Fibroblast of skin of right quadriceps (primary cell): ENCODE results near the gene FLT1.

ENCODE experiments used
- DNase-seq: peaks from one replicate; pipeline ENCODE4 v3.0.0-alpha.2; 2013

FLT1 gene

DNA sequence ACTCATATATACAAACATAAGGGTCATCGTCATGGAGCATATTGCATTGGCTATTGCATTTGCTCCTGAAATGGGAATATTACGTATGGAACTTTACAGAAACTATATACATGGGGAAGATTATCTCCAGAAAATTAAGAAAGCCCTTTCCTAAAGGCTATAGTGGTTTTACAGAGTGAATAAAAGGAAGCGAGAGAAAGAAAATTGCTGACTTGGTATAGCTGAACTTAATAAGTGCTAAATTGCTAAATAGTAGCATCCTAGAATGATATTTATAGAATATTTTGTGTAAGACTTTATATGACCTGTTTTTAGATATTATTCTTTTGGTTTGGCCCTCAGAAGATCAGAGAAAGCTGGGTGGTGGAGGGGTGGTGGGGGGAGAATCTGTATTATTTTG is 114.6 kb downstream of the FLT1 start:
- DNase-seq, result no peak

DNA sequence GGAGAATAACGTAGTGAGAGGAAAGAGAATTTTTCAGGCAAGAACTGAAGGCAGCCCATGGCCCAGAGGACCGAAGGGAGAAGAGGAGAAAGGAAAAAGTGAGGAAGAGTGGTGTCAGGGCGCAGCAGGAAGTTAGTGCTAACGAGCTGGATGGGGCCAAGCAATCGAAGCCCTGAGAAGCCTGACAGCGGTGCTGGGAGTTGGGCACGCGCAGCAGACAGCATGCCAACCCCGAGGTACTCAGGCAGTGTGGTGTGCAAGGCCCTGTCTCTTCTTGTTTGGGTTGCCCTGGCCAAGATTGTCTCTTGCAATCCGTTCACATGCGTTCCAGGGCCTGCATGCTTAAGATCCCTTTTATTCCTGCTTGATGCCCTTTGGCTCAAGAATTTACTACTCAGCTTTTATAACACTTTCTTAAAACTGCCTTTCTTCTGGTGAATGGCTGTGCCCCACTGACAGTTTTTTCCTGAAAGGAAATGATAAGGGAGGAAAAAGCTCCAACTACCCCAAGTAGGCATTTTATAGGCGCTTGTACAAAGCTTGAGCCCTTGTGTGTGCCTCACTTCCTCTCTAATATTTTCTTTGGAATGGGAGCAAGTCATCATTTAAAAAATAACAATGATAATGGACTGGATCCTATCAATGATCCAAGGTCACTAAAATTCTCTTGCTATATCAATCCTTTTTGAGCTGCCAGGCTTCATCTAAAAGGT is 115.4 kb downstream of the FLT1 start:
- no peak for DNase-seq

DNA sequence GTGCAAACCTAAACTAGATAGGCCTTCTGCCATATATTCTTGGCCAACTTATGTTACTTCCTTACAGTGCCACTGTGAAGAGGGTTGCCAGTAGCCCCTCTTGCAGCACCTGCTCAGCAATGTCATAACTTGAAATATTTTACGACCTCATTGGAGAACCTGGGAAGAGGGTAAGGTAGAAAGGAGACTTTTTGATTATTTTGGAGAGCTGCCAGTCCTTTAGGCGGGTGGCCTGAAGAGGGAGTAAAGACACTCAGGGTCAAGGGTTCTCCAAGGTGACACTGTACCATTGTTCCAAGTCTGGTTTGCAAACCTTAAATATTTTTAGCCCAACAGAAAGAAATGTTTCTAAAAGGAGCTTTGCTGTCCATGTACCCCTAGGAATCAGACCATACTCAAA is 118.3 kb downstream of the FLT1 start:
- no peak for DNase-seq

DNA sequence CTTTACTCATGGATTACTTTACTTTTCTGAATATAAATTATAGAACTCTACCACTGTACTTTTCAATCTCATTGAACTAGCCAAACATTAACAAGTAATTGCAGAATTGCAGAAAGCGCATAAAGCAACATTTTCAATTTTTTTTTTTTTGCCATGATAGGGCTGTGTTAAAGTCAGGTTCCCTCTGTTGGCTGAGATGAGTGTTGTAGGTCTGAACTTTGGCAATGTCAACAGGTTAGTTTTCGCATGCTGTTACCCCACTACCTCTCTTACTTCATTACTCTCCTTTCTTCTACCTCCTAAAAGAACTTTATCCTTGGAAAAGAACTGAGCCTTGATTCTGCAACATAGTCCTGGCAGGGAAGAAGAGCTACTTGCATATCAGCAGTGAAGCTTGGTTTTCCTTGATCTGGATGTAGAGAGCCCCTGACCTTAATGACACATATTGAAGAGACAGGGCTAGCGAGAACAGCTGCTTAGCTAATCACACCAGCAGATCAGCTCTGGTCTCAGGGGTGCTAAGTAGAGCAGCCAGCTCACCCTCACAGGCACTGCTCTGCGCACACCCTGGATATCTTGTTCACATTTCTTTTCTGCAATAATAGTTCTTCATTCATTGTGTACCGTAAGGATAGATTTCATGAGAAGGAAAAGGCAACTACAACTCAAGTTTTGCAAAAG is 119.5 kb downstream of the FLT1 start:
- no peak for DNase-seq

DNA sequence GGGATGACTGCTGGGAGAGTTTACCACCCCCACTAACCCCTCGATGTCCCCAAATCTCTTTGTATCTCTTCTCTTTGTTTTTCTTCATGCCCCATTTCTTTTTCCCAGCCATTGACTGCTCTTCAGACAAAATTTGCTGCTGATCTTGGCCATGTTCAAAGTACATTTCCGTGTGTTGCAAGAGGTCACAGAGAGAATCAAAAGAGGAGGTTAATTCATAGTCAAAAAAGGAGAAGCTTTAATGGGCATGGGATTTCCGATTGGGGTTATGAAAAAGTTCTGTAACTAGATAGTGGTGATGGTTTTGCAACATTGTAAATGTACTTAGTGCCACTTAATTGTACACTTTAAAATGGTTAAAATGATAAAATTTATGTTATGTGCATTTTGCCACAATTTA is 121.1 kb downstream of the FLT1 start:
- no peak for DNase-seq

DNA sequence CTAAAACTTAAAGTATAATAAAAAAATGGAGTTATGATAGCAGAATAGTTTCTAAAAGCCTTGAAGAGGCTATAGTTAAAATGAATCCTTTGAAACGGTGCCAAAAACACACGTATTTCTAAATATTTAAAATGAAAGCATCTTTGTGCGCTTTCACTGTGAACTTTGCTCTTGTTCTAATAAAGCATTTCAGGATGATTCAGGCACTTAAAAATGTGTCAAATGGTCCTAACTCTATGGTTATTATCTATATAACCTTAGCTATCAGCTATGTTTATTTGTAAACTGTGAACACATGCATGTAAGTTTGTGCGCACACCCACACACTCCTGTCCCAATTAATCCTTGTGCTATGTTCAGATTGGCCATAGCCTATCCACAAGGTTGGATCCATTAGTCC is 124.5 kb downstream of the FLT1 start:
- no peak for DNase-seq

DNA sequence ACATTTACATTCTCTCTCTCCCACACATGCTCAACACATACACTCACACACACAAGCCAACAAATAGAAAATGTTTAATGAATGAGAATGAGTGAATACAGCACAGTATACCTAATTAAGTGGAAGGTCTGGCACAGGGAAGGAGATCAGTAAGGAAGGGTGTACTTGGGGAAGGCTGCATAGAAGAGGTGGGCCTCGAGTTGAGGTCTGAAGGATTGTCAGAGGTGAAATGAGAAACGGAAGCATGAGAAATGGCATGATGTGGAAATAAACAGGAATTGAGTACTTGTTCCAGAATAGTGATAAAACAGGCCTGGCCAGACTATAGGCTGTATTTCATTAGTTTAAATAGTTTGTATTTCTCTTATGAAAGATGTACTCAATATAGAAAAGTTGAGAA is 136.2 kb downstream of the FLT1 start:
- DNase-seq, result no peak

DNA sequence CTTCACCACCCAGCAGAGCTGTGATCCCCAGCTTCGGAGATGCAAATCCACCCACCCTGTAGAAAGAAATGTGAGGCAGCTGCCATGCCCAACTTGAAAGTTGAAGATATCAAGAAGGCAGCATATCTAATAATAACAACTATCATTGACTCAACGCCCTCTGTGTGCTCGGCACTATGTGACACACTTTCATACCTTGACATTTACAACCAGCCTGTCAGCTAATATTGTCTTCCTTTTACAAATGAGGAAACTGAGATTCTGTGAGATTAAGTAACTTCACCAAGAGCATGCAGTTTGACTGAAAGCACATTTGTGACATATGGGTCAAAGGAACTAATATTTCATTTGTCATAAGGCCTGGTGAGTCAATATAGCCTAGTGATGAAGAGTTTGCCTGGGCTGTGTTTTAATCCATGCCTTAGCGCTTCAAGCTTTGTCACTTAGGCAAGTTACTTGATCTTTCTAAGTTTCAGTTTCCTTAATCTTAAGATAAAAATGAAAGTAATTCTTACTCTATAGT is 137.0 kb downstream of the FLT1 start:
- no peak for DNase-seq

DNA sequence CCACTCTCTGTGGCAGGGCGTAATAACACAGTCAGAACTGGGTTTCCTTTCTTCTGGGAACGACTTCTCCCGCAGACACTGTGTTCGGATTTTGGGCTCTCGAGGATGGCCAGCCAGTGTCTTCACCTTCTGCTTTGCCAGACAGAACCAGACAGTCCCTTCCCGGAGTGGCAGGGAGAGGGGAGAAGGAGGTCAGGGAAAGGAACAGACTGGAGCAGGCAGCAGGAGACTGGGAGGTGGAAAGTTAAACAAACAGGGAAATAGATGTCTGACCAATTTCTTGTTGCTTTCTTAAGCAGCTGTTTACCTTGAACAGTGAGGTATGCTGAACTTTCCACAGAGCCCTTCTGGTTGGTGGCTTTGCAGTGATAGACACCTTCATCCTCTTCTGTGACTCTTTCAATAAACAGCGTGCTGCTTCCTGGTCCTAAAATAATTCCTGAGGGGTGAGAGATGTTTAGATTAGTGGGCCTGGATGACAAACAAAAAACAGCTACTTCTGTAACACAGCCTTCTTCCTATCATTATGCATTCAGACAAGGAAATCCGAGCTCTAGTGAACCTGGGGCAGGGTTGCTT is 137.6 kb downstream of the FLT1 start:
- peak; percentile 32 for DNase-seq

DNA sequence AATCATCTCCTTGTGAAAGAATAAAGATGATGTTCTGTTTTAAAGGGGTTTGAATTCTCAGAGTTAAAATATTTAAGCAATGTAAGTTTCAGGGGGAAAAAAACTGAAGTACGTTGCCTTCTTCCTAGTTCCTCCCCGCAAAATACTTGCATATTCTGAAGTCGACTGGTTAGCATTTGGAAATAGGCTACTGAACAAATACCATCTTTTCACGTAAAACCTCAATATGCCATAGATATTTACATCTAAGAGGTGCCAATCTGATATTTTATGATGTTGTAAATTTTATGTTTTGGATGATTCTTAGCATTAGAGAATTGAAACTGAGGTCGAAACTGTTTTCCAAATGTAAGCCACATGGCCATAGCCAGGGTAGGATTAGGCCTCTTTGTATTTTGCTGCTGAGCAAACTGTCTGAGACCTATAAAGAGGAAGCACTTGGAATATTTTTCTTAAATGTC is 138.3 kb downstream of the FLT1 start:
- peak; percentile 74 for DNase-seq

DNA sequence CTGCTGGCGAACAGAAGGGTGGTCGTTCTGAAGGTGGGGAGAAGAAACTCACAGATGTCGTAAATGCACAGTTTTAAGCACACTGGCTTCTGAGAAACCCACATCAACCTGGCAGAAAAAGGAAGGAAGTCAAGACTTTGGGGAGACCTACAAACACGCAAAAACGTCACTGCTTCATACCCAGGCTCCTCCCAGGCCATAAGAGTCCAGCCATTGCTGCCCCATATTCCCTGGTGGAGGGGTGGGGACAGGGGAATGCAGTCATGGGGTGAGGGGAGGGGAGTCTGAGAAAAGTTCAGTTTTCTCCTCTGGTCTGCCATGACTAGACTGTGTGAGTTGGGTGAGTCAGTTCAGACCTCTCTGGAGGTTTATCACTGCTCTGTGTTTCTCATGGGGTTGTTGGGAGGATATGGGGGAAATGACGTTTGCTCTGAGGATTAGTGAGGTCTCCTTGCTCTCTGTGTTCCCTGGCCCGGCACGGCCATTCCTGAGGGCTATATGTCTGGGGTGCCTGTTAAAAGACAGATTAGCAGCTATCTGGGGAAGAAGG is 139.0 kb downstream of the FLT1 start:
- DNase-seq, result peak; percentile 94

DNA sequence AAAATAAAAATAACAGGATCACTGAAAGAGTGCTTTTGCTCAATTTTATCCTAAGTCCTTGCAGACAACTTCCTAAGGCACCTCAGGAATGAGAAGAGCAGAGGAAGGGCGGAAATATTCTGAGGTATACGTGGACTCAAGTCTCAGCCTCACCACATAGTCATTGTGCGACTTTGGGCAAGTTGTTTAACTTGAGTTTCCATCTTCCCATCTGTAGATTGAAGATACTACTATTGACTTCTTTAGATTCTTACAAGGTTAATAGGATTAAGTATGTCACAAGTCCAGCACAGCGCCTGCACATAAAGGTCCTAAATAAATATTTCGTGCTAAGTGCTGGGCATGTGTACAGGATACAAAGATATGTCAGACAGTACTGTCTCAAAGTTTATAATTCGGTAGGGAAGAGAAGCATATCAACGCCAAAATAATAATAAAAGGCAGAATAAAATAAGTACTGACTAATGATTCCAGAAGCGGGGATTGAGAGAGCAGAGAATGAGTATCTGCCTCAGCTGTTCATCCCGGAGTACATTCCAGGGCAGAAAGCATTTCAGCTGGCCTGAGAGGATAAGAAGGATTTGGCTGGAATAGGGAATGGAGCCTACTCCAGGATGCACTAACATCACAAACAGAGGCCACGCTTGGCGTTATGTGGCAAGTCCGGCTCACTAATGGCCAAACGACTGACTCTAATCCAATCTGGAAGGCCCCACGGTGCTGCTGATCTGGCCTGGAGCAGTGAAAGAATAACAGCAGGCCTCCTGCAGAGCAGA is 139.7 kb downstream of the FLT1 start:
- DNase-seq, result no peak

DNA sequence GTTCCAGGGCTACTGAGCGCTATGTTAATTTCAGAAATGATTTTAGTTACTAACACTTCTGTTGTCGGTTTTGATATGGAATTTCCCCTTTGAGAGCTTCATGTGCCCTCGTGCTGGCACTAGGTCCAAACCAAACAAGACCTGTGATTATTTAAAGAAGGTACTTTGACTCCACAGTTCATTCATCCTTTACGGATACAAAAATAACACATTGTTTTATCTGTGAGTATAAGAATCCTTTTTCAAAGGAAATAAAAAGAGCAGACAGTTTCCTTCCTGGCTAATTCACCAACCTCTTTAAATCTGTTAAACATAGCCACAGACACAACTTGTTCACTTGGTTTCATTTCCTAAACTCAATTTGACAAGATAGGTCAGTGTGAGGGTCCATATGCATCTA is 141.2 kb downstream of the FLT1 start:
- DNase-seq, result no peak

DNA sequence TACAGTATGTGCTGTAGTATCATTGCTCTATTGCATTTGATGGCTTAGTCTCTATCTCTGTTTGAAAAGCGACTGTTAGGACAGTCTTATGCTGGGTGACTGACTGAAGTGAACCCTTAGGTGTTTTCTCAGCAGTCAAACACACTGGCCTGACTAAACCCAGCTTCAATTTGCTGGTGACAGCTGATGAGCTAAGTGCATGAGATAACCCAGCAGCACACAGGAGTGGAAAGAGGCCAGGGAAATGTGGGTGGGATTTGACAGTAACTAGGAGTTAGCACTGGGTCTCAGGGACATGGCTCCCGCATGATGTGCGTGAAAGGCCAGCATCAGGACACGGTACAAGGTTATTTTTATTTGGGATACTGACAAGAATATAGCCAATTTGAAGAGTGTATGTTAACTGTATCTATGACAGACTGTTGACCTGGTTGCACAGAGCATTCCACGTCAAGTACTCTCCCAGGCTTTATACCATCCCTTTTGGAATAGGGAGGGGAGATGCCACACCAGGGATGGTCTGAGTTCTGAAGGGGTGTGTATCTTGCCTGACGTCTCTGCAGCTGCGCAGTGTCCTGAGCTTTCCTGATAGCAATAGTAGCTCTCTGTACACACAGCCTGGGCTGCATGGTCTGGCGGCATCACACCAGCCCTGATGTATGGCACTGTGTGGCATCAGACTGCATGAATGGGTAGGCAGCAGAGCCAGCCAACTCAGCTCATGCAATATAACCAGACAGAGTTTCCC is 144.8 kb downstream of the FLT1 start:
- no peak for DNase-seq

DNA sequence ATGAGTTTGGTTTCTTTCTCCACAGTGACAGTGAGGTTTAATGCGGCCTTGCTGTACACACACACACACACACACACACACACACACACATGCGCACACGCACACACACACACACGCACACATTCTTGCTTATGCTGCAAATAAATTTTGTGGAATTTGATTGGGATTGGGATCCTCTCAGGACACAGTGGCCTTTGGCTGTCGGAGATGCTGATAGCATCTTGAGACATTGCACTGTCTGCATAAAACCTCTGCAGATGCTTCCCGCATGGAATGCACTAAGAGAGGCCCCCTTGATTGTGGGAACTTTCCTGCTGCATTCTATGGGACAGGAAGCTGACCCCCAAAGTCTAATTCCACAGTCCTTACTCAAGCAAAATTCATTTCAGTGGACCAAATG is 145.6 kb downstream of the FLT1 start:
- DNase-seq, result peak; percentile 80

DNA sequence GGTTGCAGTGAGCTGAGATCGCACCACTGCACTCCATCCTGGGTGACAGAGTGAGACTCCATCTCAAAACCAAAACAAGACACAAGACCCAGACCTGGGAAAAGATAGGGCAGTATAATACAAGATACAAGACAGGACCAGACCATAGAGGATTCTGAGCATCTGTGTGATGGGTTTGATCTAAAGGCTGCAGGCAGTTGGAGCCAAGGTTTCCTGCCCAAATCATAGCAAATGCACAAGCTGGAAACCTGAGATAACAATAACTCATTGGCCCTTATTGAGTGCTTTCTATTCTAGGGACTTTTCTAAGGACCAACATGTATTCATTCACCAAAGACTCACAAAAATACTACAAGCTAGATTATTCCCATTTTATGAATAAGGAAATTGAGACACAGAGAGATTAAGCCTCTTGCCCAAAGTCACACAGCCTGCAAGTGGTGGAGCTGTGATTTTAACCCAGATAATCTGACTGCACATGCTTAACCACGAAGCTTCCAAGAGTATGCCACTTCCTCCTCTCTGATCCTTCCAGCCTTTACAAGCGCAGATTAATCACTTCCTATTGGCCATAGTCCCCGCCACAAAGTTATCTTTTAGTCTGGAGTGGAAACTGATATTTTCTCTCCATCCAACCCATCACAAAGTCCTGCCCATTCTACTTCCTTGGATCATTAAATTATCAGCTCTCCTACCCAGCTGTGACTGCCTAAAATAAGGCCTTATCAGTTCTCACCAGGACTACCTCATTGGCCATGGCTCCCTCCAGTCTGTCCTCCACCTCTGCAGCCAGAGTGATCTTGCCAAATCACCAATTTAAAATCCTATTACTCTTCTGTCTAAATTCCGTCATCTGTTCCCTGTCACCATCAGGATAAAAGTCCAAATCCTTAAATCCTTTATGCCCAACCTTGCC is 147.2 kb downstream of the FLT1 start:
- DNase-seq, result peak; percentile 43

DNA sequence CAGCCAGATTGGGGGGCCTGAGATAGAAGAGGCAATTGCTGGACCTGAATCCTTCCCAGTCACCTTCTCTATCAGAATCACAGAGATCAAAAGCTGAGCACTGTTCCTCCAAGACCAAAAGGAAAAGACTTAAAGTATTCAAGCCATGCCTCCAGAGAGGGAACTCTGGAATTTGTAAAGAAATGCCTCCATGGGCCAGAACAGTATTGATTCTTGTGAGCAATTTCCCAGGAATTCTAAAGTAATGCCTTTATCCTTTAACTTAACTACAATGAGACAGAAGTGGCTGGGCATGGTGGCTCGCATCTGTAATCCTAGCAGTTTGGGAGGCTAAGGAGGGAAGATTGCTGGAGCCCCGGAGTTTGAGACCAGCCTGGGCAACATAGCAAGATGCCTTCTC is 148.8 kb downstream of the FLT1 start:
- peak; percentile 62 for DNase-seq

DNA sequence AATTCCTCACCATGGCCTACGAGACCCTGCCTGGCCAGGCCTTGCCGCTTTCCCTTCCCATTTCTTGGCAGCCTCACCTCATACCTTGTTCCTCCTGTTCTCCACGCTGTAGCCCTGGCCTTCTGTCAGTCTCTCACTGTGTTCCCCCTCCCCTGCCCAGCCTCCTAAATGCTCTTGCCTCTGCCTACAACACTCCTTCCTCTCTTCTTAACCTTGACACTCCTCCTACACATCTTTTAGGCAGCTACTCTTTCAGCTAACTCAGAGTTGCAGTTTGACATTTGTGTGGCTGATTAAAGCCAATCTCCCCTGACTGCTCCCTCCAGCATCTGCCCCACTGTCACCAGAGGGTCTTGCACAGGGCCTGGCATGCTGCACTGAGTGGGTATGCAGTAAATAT is 150.8 kb downstream of the FLT1 start:
- DNase-seq, result no peak

DNA sequence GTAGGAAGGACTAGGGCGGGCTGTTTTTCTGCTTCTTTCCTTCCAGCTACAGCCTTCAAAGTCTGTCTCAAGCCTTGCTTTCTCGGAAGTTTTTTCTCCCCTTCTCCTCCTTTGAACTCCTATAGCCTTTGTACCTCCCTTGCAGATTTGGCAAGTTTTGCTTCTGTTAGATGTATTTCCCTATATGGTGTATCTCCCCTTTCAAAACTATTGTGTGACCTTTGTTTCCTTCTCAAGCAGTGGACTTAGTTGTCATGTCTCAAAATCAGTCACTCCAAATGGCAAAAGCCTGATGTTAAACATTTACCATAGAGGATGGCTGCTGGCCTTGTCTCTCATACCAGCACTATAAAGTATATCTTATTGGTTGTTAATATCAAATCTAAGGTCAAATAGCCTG is 152.7 kb downstream of the FLT1 start:
- no peak for DNase-seq

DNA sequence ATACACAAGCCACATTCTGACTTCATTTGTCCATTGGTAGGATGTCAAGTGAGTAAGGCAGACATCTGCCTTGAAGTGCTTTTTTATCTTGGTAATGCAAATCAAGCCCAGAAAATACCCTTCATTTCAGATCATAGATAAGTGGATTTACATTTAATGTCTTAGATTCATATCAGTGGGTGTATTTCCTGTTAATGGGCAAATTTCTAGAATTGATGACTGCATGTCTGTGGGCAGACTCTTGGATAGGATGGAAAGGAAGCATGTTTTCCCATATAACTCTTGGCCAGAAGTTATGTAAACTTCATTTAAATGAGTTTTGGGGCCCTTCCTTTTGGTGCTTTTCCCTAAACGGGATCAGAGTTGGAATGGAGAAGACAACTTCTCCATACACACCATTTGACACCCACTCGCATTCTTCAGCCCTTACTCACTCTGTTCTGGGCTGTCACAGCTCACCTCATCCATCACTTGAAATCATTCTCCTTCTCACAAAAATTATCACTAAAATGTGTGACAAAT is 154.6 kb downstream of the FLT1 start:
- peak; percentile 86 for DNase-seq

DNA sequence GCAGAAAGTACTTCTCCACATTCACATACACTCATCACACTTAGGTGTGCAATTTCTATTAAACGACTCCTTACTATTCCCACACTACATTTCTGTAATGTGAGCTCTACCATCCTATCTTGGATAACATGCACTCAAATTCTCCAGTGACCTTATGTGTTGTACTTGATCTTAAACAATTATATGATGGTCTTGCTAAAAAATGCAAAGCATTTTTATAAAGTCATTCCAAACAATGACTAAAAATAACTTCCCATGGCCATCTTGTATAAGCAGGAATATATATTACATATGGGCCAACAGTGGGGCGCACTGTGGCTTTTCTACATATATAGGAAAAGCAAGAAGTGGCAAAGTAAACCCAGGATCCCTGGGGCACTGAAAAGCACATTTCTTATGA is 155.5 kb downstream of the FLT1 start:
- peak; percentile 84 for DNase-seq
